ENCODE measurements around the gene TP53I11. TPM values are rescaled to one million over a fixed set of nuclear protein-coding genes. Genes with fewer than 3 reads are reported as not detected.

TP53I11 gene, protein sequence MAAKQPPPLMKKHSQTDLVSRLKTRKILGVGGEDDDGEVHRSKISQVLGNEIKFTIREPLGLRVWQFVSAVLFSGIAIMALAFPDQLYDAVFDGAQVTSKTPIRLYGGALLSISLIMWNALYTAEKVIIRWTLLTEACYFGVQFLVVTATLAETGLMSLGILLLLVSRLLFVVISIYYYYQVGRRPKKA
- 10 to 100 TPM in 1 of 3 donors, 1 to 10 TPM in 2; 3.7 to 13.9 (median 9.2) TPM for total RNA-seq
- total RNA-seq (2013): 20.5 TPM

DNA sequence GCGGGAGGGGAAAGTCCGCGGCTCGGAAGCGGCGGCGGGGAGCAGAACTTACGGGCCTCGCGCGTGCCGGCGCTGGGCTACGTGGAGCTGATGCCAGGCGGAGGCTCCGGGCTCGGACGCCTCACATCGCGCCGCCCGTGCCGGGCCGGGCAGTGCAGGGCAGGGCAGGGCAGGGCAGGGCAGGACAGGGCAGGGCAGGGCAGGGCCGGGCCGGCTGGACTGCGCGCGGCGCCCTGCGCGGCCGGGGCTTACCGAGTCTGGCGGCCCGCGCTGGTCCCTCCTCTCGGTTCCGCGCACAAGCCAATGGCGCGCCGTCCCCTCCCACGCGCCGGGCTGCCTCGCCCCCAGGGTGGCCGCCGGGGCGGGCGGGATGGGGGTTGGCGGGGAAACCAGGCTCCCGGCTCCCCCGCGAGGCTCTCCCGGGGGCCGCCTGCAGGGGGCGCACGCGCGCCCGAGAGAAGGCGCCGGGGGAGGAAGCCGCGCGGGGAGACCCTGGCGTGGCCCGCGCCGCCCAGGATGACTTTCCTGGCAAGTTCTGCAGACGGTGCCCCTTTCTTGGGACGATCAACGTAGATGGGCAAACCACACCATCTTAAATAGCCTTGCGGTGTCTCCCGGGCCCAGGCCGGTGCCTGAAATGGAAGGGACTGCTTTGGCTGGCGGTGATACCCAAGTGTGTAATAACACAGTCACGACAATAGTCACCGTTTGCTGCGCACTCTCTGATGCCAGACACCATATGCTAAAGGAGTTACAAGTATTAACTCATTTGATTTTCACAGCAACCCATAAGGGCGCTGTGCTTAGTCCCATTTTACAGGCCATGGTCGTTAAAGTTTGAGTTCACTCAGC is at the start of gene TP53I11:
Gene TP53I11, minus strand, starts transcription at position 259 of the 852 bp plus-strand sequence. CDS start 12,548 bp downstream, outside the sequence.
- TF ChIP-seq, protein P1, sequence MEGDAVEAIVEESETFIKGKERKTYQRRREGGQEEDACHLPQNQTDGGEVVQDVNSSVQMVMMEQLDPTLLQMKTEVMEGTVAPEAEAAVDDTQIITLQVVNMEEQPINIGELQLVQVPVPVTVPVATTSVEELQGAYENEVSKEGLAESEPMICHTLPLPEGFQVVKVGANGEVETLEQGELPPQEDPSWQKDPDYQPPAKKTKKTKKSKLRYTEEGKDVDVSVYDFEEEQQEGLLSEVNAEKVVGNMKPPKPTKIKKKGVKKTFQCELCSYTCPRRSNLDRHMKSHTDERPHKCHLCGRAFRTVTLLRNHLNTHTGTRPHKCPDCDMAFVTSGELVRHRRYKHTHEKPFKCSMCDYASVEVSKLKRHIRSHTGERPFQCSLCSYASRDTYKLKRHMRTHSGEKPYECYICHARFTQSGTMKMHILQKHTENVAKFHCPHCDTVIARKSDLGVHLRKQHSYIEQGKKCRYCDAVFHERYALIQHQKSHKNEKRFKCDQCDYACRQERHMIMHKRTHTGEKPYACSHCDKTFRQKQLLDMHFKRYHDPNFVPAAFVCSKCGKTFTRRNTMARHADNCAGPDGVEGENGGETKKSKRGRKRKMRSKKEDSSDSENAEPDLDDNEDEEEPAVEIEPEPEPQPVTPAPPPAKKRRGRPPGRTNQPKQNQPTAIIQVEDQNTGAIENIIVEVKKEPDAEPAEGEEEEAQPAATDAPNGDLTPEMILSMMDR (IDR thresholded peaks at IDR 0.05): peak; percentile 62
- H3K27me3 ChIP-seq (ENCODE audit: control insufficient read depth, insufficient read depth, low read length): peaks cover 3% of the 10 kb centered on the region
- intact Hi-C loops (cut with micrococcal nuclease): no loop called here
- peak within 1 kb of the TSS; percentile 74 for H3K4me3 Mint-ChIP-seq
- H3K9me3 ChIP-seq (ENCODE audit: control insufficient read depth, insufficient read depth, low read length): no peaks in the 10 kb centered on the region
- peak within 1 kb of the TSS; percentile 87 for H3K4me3 ChIP-seq (ENCODE audit: low read length)
- no peak within 1 kb of the TSS for H3K27ac Mint-ChIP-seq
- peaks cover 39% of the 10 kb centered on the region for H3K4me1 ChIP-seq (ENCODE audit: control insufficient read depth, insufficient read depth, low read length)
- peaks cover 0 to 26% of the 10 kb centered on the region in 2 donors for H3K27me3 Mint-ChIP-seq (ENCODE audit: low read depth in 2 of 2)
- 11% methylated on average over 83 of the region's 83 CpGs for WGBS (ENCODE audit: insufficient coverage)
- H3K27ac ChIP-seq (ENCODE audit: low read length): peak within 1 kb of the TSS; percentile 55
- ATAC-seq: peak; percentile 74 to 81 (median 80)
- no peaks in the 10 kb centered on the region for H3K9me3 Mint-ChIP-seq
- peaks cover 0 to 9% of the 10 kb centered on the region in 2 donors for H3K4me1 Mint-ChIP-seq
- H3K36me3 Mint-ChIP-seq: no peaks in the 10 kb centered on the region
- peak; percentile 41 to 72 for DNase-seq
- H3K36me3 ChIP-seq (ENCODE audit: control insufficient read depth, insufficient read depth, low read length): no peaks in the 10 kb centered on the region

DNA sequence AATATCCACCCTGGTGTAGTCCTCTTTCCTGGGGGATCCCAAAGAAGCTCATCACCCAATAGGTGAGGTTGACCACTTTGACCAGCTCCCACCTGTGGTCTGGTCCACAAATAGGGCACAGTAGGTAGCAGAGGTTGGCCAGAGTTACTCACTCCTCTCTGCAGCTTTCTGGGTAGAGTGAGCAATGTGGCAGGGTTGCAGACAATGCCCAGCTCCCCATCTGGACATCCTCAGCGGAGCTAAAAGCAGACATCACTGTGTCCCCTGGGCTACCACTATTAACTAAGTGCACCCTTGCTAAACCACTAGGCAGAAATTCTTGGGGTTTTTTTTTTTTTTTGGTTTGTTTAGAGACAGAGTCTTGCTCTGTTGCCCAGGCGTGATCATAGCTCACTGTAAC is 48.4 kb upstream of the TP53I11 start:
- DNase-seq (no peak), ATAC-seq (no peak)
- H3K27ac Mint-ChIP-seq: no peak overlapping the region
- no peaks in the 10 kb centered on the region for H3K27me3 ChIP-seq (ENCODE audit: control insufficient read depth, insufficient read depth, low read length)
- H3K4me3 ChIP-seq (ENCODE audit: low read length): no peak overlapping the region
- 86% methylated on average over 1 of the region's 2 CpGs for WGBS (ENCODE audit: insufficient coverage)
- H3K9me3 ChIP-seq (ENCODE audit: control insufficient read depth, insufficient read depth, low read length): no peaks in the 10 kb centered on the region
- H3K4me3 Mint-ChIP-seq: no peak overlapping the region
- intact Hi-C loops (cut with micrococcal nuclease): no loop called here
- peaks cover 0 to 7% of the 10 kb centered on the region in 2 donors for H3K4me1 Mint-ChIP-seq
- H3K4me1 ChIP-seq (ENCODE audit: control insufficient read depth, insufficient read depth, low read length): no peaks in the 10 kb centered on the region
- H3K36me3 ChIP-seq (ENCODE audit: control insufficient read depth, insufficient read depth, low read length): no peaks in the 10 kb centered on the region
- no peaks in the 10 kb centered on the region for H3K36me3 Mint-ChIP-seq
- H3K27me3 Mint-ChIP-seq (ENCODE audit: low read depth in 2 of 2): peaks cover 0 to 15% of the 10 kb centered on the region in 2 donors
- H3K27ac ChIP-seq (ENCODE audit: low read length): no peak overlapping the region
- H3K9me3 Mint-ChIP-seq: no peaks in the 10 kb centered on the region
- TF ChIP-seq, protein P1 (IDR thresholded peaks at IDR 0.05): no peak

DNA sequence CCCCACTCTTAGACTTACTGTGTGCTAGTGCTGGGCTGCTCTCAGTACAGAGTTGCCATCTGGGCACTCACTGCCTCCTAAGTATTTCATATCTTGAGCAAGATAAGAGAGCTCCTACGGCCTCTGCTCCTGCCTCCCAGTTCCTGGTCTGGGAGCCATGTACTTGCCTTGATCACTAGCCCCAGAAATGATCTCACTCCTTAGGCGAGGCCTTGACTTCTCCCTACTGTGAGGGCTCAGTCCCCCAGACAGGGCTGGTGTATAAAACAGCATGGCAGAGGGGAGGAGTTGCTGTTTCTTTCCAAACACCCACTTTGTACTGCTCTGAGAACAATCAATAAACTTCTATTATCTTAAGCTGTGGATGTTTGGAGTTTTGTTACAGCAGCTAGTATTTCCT is 47.4 kb upstream of the TP53I11 start:
- Histone ChIP-seq H3K27ac (ENCODE audit: low read length) (no peak overlapping the region), H3K36me3 (ENCODE audit: control insufficient read depth, insufficient read depth, low read length) (no peaks in the 10 kb centered on the region), H3K27me3 (ENCODE audit: control insufficient read depth, insufficient read depth, low read length) (no peaks in the 10 kb centered on the region), H3K4me3 (ENCODE audit: low read length) (no peak overlapping the region), H3K9me3 (ENCODE audit: control insufficient read depth, insufficient read depth, low read length) (no peaks in the 10 kb centered on the region), H3K4me1 (ENCODE audit: control insufficient read depth, insufficient read depth, low read length) (no peaks in the 10 kb centered on the region)
- DNase-seq (no peak), ATAC-seq (no peak)
- H3K9me3 Mint-ChIP-seq: no peaks in the 10 kb centered on the region
- TF ChIP-seq, protein P1 (IDR thresholded peaks at IDR 0.05): no peak
- no peak overlapping the region for H3K4me3 Mint-ChIP-seq
- H3K4me1 Mint-ChIP-seq: peaks cover 0 to 7% of the 10 kb centered on the region in 2 donors
- 61% methylated on average over 2 of the region's 2 CpGs for WGBS (ENCODE audit: insufficient coverage)
- no peak overlapping the region for H3K27ac Mint-ChIP-seq
- intact Hi-C loops (cut with micrococcal nuclease): no loop called here
- peaks cover 0 to 19% of the 10 kb centered on the region in 2 donors for H3K27me3 Mint-ChIP-seq (ENCODE audit: low read depth in 2 of 2)
- no peaks in the 10 kb centered on the region for H3K36me3 Mint-ChIP-seq

Data from natural killer cell (primary cell).